Raji (cell line): ENCODE data around the gene ITPR3.

Source experiments
- POLR2A ChIP-seq: IDR thresholded peaks from 2 replicates; pipeline ENCODE4 v1.6.1; 2011; ENCODE audit warnings: low read depth, low read length, control low read depth; ENCODE audit not compliant: insufficient read depth

The ITPR3 gene

DNA sequence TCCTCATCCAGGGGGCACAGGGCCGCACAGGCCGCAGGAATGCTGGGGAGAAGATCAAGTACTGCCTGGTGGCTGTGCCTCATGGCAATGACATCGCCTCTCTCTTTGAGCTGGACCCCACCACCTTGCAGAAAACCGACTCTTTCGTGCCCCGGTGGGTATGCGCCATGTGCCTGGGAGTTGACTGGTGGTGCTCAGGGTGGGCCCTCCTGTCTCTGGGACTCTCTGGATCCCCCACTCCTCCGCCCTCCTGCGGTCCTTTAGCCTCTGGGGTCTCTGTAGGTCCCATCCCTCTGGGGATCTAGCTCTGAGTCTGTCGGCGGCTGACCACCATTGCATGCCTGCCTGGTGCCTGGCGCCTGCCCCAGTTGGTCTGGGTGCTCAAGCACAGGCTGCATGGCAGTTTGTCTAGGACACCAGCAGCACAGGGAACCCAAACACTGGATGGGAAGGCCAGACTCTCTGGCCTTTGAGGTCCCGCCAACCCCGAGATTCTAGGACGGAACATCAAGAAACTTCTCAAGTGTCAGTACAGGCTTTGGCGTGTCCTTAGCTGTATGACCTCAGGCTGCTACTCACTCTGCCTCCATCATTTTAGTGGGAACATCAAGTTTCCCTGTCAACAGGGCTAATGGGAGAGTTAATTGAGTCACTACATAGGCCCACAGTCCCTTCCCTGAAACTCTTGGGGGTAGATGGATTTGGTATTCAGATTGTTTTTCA lies 42.8 kb downstream of the ITPR3 start:
- TF ChIP-seq POLR2A, result no peak

DNA sequence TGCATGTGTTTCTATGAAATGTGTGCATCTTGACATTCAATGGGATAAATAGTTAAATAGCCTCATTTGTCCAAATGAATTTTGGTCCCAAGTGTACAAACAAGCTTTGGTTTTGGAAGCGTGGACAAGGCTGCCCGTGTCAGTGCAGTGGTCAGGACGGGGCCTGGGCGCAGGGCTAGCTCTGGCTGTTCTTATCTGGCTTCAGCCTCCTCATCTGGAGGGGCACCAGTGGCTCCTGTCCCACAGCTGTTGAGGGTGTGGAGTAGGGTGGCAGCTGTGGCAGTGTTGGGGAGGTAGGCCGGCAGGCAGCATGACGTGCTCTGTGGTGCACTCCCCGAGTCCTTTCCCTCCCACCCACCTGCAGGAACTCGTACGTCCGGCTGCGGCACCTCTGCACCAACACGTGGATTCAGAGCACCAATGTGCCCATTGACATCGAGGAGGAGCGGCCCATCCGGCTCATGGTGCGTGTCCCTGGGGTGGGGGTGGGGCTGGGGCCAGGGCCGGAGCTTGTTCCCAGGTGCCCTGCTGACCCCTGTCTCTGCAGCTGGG lies 43.5 kb downstream of the ITPR3 start:
- no peak for TF ChIP-seq POLR2A

DNA sequence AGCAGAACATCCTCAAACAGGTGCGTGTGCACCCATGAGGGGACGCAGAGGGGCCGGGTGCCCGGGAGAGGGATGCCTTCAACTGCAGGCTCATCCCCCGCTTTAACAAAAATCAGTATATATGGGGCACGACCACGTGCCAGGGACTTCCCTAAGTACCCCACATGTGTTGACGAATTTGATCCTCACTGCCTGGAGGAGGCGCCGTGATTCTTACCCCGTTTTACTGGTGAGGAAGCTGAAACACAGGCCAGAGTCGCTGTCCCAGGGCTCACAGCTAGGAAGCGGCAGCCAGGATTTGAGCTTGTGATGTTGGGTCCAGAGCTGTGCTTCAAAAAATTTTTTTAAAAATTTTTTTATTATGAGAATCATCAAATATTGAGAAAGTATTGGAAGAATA lies 44.8 kb downstream of the ITPR3 start:
- TF ChIP-seq POLR2A, result no peak

GRCh38 chr6:33667072-33667471 lies 46.0 kb downstream of the ITPR3 start:
- no peak for TF ChIP-seq POLR2A

- no peak for TF ChIP-seq POLR2A
Observed at GRCh38 chr6:33667776-33668175, 46.7 kb downstream of the ITPR3 start.

DNA sequence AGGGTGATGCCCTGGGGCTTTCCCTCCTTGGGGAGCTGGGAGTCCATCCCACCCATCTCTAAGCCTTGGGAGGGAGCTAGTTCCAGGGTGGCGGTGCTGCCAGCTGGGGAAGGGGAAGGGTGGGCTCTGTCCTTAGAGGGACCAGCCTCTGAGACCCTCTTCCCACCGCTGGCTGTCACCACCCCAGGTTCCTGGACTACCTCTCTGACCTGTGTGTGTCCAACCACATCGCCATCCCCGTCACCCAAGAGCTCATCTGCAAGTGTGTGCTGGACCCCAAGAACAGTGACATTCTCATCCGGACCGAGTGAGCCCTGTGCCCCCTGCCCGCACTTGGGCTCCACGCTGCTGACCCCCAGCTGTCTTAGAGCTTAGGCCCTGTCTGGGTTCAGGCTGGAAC lies 47.2 kb downstream of the ITPR3 start:
- no peak for TF ChIP-seq POLR2A

GRCh38 chr6:33668914-33669313 lies 47.8 kb downstream of the ITPR3 start:
- TF ChIP-seq POLR2A, result no peak

DNA sequence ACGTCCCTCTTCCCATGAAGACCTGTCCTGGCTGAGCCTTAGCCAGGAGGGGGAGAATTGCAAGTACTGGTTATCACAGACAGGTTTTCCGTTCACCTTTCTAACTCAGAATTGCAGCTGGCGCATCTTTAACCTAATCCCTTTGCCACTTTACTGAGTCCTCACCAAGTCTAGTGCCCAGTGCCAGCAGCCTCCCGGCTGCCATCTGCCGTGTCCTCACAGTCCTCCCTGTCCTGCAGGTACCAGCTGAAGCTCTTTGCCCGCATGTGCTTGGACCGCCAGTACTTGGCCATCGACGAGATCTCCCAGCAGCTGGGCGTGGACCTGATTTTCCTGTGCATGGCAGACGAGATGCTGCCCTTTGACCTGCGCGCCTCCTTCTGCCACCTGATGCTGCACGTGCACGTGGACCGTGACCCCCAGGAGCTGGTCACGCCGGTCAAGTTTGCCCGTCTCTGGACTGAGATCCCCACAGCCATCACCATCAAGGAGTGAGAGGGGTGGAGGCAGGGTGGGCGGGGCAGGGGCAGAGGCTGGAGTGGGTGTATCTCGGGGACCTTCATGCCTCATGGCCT lies 49.1 kb downstream of the ITPR3 start:
- no peak for TF ChIP-seq POLR2A

GRCh38 chr6:33670971-33671743 lies 50.0 kb downstream of the ITPR3 start:
- TF ChIP-seq POLR2A, result no peak

- no peak for TF ChIP-seq POLR2A
Observed at GRCh38 chr6:33671744-33672072, 50.6 kb downstream of the ITPR3 start.

DNA sequence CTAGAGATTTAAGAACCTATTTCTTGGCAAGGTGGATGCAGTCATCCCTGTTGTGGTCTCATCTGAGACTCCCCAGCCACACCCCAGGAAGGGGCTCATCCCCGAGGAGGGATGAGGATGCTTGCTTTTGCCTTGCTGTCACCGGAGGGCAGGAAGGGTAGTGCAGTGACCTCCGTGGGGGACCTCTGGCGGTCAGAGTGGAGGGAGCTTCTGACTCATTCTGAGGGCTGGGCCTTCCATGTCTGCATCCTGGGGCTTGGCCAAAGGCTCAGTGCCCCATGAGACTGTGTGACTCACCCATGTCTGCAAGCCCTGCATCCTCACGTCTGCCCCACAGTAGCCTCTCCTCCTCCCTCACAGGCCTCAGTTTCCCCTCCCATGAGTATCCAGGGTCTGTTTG lies 51.7 kb downstream of the ITPR3 start:
- no peak for TF ChIP-seq POLR2A

DNA sequence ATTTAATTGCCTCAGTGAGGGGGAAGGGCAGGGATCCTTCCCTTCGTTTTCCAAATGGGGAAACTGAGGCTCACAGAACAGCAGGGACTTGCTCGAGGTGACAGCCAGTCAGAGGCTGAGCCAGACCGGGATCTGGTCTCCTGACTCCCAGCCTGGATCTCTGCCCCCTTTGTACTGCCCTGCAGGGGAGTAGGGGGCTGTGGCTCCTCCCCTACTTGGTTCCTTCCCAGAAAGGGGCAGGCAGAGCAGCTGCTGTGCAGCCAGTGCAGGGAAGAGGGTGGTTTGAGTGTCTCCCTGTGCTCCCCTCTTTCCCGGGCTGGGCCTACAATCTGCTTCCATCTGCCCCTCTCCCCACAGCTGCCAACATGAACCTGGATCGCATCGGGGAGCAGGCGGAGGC lies 52.7 kb downstream of the ITPR3 start:
- TF ChIP-seq POLR2A, result no peak

GRCh38 chr6:33675968-33676367 lies 54.8 kb downstream of the ITPR3 start:
- TF ChIP-seq POLR2A, result no peak

DNA sequence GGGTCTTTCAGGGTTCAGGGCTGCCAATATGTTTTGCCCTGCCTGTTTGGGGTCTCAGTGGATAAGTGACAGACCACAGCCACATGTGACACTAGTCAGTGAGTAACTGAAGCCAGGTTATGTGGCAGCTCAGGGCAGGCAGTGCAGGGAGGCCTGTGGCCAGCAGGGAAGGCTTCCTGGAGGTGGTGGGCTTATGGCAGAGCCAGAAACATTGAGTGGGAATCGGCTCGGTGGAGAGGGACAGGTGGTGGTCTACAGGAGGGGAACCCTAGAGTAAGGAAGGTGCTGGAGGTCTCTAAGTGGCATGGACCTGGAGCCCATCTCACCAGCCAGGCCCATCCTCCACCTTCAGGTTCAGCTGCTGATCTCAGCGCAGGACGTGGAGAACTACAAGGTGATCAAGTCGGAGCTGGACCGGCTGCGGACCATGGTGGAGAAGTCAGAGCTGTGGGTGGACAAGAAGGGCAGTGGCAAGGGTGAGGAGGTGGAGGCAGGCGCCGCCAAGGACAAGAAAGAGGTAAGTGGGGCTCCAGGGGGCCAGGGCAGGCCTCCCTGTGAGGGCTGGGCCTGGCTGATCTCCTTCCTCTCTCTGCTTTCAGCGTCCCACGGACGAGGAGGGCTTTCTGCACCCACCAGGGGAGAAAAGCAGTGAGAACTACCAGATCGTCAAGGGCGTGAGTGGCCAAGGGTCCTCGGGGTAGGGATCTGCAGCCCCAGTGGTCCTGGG lies 55.5 kb downstream of the ITPR3 start:
- TF ChIP-seq POLR2A, result no peak

DNA sequence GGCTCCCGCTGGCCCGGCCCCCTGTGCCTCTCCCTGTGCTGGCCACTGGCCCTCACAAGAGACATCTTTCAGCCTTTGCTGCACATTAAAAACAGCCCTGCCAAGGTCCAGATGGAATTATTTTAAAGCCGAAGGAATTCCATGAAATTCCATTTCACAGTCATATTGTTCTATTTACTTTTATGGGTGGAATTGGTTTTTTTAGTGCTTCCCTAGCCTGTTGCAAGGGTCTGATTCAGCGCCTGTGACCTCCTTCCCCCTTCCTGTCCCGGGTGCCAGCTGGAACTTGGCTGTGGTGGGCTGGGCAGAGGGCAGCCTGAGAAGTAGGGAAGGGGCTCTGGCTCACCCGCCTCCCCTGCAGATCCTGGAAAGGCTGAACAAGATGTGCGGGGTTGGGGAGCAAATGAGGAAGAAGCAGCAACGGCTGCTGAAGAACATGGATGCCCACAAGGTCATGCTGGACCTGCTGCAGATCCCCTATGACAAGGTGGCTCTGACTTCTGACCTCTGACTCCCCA lies 56.1 kb downstream of the ITPR3 start:
- TF ChIP-seq POLR2A, result no peak
